ENCODE results near the gene KLHDC7A.
"Not testable (repeated sequence)": the region's sequence is repeated elsewhere in the genome, so short reads cannot be mapped to it uniquely, and the experiment has no call there.

Gene KLHDC7A

DNA sequence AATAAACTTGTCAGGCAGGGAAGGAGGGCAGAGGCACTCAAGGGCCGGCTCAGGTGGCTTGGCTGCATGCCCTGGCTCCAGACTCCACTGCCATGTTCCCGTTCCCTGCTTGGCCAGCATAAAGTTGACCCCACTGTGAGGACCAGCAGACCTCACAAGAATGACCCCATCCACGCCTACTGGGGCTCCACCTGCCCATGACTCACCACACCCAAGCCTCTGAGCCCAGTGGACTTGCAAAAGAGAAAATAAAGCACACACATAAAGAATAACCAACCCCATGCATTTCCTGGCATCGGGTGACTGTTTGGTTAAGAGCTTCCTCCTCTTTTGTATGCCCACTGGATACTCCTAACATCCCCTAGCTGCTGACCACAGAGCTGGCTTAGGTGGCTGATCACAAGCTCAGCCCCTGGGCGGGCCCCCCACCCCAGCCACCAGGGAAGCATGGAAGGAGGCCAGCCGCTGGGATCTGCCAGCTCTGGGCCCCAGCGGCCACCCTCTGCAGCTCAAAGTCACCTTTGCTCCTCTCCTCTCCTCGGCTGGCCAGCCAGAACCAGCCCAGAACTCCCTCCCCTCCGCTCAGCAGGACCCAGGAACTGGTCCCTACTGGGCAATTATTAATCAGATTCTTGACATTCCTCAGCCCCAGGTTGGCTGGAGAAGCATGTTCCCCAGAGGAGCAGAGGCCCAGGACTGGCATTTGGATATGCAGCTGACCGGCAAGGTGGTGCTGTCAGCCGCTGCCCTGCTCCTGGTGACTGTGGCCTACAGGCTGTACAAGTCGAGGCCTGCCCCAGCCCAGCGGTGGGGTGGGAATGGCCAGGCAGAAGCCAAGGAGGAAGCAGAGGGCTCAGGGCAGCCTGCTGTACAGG lies at the start of gene KLHDC7A:
TSS of gene KLHDC7A (plus strand) at position 616 of the 875 bp plus-strand sequence. CDS start at position 668, 52 bp downstream.
- no peak for DNase-seq

DNA sequence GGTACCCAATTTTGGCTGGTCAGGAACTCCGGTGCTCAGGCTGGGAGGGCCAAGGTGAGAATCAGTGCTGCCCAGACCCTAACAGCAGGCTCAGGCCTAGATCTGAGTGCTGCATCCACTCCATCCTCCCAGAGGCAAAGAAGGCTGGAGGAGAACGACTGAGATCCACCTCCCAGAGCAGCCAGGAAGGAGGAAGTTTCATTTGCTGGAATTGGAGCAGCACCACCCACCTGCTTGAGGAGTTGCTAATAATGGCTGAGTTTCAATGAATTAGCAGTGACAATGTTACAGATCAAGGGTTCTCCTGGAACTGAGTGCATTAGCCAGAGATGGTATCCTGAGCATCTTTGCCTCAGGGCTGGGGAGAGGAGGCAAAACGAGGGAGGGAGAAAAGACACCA lies 46.7 kb upstream of the KLHDC7A start:
- no peak for DNase-seq

DNA sequence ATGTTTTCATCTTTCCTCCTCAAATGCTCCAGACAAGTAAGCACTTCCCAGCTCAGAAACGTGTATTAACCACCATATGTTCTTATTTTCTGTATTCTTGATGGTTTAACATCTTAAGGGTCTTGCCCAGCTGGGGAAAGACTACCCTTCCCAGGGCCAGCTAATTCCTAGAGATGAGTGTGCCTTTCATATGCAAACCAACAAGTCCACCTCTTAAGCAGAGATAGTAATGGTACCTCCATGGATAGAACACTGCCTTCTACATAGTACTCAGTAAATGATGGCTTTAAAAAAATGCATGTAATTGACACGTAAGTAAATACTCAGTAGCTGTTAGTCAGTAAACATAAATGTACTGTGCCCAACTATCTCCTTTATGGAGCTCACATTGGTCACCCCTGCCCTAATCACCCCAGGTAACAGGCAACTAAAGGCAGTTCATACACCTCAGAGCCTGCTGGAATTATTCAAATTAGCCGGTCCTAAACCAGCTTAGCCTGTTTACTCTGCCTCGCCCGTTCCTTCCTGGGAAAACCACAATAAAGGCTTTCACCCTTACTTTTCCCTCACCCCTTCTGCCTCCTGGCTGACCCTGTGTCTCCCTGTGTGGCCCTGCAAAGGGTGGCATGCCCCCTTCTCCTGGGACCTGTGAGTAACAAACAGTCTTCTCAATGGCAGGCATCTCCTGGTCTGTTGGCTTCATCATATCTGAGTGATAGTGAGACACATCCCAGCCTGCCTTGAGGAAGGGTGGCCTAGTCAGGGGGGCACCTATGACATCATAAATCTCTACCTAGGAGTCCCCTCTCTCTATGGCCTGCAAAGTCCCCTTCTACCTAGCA lies 40.1 kb upstream of the KLHDC7A start:
- DNase-seq: no peak

DNA sequence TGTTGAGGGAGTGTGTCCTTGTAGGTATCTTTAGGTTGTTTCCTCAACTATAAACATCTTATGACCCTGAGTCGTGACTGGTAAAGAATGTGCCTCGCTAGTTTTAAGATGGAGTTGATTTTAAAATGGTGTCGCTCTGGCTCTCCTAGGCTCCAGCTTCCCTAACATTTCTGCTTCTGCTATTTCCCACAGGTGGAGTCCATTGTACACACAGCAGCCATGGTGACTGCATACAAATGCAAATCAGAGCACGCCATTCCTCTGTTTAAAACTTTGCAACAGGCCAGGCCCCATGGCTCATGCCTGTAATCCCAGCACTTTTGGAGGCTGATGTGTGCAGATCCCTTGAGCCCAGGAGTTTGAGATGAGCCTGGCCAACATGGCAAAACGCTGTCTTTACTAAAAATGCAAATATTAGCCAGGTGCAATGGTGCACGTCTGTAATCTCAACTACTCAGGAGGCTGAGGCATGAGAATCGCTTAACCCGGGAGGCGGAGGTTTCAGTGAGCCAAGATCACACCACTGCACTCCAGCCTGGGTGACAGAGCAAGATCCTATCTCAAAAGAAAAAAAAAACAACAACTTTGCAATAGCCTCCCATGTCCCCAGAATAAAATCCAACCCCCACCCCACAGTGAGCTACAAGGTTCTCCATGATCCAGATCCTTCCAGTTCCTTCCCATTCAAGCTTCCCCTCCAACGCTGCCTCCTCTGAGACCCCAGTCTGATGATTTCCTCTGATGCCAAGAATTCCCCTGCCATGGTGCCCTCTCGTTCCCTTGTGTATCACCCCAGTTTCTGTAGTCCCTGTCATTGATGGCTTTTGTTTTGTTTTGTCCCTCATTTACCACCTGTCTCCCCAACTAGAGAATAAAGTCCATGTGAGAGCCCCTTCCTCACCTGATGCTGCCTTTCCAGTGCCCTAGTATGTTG lies 36.9 kb upstream of the KLHDC7A start:
- DNase-seq: no peak

DNA sequence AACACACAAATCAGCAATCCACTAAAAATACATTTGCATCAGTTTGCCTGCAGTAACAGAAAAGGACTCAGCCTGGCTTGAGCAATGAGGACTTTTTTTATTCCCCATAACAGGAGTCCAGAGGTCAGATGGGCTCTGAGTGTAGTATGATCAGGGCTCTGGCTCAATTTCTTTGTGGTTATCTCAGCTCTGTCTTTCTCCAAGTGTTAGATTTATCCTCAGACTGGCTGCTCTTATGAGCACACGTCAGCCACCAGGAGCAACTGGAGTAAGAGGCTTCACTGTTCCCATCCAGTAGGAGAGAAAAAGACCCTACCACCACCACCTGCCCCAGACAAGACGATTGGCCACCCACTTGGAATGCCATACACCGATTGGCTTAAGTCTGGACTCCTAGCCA lies 36.2 kb upstream of the KLHDC7A start:
- DNase-seq: no peak

DNA sequence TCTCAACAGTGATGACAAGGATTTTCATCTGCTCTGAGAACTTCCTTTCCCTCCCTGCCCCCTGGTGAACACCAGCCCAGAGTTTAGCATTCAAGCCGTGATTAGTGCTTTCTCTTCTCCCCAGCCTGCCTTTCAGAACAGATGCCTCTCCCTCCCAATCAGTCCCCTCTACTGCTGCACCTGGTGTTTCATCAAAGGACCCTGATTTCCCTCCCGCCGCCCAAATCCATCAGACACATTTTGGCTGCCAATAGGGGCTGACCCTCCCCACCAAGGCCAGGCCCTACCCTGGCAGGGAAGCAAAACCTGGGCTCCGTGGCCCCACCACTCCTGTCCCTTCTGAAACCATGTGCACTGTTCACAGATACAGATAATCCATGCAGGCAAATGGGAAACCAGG lies 34.0 kb upstream of the KLHDC7A start:
- no peak for DNase-seq

DNA sequence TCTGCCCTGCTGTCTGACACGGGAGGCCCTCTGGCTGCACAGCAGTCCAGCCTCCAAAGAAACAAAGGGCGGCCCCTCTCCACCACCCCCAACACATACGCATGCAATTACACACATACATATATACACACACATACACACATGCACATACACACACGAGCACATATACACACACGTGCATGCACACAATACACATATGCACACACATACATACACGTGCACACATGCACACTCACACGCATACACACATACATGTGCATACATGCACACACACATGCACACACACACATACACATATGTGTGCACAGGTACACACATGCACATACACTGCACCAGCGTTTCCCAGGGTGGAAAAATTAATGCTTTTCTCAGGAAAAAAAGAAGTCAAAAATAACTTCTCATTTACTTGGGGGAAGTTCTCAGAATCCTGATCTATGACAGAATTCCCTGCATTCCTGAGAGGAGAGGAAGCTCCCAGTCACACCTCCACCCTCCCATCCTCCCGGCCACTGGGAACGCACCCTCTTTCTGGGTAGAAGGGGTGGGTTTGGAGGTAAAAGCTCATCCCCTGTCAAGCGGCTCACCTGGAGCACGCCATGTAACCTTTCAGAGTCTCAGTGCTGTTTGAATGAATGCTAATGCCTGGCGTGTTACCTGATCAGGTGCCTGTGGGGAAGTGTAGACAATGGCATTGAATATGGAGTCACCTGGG lies 33.1 kb upstream of the KLHDC7A start:
- no peak for DNase-seq

DNA sequence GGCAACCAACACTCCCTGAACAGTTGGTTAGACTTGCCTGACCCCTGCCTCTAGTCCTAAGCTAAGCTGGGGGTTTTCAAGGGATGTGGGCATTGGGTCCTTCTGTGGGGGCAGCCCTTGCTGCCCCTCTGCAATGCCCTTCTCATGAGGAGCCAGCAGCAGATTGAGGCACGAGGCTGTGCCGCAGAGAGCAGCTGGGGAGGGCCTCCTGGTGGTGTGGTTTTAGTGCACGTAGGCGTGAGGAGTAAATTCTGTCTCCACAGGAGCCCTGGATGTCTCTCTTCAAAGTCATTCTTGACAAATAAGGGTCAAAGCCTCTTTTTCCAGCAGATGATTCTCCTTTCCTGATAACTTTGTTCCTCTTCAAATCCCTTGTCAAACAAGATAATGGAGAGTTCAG lies 31.8 kb upstream of the KLHDC7A start:
- no peak for DNase-seq

DNA sequence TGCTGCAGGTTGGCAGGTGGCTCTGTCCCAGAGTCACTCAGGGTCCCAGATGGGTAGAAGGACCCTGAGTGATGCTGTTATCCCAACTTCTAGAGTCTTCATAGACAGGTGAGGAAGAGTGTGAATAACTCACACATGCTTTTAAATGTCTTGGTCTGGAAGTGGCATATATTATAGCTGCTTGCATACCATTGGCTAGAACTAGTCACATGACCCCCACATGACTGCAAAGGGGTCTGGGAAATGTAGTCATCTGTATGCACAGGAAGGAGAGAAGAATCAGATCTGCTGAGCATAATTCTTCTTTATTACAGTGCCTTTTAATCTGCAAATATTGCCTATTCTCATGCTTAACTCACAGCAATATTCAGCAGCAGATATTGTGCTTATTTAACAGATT lies 28.2 kb upstream of the KLHDC7A start:
- DNase-seq: no peak

DNA sequence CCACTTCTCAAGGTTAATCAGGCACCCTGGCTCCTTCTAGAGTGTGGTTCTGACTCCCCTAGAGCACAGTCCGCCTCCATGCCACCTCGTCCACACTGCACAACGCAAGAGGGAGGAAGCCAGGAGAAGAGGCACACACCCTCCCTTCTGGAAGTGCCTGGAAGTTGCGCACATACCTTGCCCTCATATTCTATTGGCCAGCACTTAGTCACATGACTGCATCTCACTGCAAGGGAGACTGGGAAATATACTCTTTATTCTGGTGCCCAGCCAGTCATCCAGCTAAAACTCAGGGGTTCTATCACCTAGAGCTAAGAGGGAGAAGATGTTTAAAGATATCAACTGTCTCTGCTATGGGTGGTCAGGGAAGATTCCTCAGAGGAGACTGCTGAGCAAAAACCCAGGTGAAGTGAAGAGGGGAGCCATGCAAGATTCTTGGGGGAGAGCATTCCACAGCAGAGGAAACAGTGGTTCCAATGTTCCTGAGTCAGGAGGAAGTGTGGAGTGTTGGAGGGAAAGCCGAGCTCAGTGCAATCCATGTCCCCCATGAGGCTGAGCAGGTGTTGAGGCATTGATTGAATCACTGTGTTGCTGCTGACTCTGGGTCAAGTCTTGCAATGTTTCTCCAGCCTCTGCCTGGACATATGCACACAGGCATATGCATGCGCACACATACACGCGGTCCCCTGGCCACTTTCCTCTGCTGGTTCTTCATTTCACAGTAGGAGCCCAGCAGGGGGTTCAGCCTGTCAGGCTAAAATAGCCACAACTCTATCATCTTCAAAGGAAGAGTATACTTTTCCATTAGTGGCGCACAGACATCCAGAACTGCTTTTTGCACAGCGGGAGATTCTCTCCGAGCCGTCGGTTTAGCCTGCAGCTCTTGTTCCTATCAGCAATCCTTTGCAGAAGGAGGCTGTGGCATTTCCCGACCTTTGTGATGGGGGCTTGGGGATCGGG lies 22.3 kb upstream of the KLHDC7A start:
- no peak for DNase-seq

DNA sequence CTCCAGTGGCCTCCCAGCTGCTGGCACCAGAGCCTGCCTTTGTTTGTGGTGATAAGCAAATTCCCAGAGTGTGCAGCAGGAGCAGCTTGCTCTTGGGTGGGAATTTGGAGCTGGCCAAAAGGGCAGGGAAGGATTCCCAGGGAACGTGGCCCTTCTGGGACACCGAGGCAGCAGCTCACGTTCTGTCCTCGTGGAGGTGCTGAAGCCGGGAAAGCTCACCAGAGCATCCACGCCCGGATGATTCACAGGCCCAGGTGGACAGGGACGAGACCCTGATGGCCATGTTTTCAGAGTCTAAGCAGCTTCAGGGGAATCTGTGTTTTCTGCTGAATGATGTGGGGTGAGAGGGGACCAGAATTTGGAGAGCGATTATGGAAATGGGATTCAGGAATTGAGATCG lies 19.1 kb upstream of the KLHDC7A start:
- DNase-seq: no peak

DNA sequence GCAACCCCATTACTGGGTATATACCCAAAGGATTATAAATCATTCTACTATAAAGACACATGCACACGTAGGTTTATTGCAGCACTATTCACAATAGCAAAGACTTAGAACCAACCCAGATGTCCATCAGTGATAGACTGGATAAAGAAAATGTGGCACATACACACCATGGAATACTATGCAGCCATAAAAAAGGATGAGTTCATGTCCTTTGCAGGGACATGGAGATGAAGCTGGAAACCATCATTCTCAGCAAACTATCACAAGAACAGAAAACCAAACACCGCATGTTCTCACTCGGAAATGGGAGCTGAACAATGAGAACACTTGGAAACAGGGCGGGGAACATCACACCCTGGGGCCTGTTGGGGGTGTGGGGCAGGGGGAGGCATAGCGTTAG lies 18.2 kb upstream of the KLHDC7A start:
- not testable (repeated sequence) for DNase-seq

DNA sequence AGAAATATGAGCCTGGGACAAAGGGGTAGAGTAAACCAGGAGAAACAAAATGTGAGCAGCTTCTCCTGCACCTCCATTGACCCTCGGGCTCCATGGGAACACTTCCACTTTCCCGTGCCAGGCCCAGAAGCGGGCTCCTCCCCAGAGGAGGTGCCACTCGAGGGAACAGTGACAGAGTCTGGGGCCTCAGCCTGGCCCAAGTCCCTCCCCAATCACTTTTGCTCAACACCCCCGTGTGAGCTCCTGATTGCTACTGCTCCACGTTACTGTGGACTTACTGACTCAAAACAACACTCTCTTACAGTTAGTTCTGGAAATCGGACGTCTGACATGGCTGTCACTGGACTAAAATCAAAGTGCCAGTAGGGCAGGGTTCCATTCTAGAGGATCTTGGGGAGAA lies 17.7 kb upstream of the KLHDC7A start:
- no peak for DNase-seq

DNA sequence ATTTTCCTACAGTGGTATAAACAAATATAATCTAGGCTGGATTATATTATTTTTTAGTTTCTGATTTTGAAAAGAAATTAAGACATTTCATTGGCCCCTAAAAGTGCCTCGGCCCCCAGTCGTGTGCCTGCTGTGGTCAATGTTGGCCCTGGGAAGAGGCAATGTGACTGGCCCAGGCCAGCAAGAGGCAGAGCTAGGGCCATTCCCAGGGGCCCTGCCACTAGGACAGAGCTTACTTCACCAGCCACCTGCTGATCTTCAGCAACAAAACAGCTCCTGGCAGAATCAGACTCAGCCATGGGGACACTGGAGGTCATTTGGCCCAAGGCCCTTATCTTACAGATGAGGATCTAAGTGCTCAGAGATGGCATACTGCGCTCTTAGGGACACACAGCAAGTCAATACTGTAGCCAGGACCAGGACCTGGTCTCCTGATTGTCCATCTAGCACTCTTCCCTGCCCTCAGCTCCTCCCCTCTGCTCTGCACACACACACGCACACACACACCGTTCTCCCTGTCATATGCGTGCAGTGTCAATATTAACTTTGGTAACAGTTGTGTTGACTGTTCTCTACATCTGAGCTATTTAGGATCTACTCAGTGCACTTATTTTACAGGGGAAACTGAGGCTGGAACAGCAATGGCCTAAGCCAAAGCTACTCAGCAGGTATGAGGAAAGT lies 16.6 kb upstream of the KLHDC7A start:
- DNase-seq: no peak

DNA sequence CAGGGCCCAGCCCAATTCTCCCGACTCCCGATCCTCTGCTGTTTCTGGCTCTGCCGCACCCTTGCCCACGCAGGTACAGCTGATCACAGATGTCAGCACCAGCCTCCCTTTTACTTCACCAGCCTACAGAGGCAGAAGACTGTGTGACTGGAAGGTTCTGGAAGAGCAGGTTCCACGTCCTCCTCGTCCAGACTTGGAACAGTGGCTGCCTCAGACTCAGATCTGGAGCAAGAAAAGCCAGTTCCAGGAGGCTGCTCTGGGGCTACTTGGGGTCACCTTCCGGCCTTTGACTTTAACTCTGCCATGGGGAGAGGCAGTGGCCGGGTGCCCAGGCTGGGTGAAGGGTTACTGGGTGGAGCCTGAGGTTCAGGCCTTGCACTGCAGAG lies 16.1 kb upstream of the KLHDC7A start:
- DNase-seq: no peak

DNA sequence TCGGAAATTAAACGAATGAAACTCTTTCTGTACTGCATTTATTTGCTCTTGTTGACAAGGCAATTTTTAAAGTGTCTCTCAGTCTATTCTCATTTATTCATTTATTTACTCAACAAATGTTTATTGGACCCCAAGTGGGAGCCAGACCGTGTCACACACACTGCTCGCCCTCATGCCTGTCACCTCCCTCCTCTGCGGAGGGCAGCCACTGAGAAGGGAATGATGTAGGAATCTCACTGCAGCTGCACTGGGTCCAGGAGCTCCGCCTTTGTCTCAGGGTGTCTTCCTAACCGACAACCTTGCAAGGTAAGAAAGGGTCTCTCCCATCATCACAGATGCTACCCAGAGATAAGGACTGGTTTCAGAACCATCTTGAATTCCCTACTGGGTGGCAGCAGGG lies 14.1 kb upstream of the KLHDC7A start:
- DNase-seq: no peak

DNA sequence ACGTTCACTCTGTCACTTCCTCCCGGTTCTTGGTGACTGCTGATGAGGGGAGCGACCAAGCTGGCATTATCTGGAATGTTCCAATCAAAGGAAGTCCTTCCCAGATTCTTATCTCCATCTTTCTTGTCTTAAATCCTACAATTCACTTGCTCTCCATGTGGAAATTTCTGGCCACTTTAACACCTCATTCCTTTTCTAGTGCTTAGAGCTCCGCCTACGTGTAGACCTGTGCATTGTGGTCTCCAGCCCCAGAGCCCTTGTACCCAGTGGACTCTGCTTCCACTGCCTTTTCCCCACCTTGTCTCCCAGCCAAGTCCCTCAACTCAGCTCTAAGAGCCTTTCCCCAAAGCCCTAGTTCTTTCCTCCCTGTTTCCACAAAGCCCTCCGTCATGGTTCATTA lies 12.2 kb upstream of the KLHDC7A start:
- no peak for DNase-seq

DNA sequence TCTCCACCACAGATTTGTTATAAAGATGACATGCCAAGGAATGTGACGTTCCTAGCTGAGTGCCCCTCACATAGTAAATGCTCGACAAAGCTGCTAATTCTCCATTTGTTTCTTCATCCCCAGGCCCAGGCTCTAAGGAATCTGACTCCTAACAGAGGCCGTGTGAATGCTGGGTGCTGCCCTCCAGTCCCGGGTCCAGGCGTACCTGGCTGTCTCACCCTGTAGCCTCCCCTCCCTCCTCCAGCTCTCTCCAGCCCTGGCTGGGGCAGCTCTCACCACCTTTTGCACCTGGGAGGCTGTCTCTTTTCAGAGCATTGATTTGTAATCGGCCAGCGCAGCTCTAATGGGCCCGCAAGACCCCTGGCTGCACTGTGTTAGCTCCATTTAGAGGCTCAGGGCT lies 11.2 kb upstream of the KLHDC7A start:
- no peak for DNase-seq

DNA sequence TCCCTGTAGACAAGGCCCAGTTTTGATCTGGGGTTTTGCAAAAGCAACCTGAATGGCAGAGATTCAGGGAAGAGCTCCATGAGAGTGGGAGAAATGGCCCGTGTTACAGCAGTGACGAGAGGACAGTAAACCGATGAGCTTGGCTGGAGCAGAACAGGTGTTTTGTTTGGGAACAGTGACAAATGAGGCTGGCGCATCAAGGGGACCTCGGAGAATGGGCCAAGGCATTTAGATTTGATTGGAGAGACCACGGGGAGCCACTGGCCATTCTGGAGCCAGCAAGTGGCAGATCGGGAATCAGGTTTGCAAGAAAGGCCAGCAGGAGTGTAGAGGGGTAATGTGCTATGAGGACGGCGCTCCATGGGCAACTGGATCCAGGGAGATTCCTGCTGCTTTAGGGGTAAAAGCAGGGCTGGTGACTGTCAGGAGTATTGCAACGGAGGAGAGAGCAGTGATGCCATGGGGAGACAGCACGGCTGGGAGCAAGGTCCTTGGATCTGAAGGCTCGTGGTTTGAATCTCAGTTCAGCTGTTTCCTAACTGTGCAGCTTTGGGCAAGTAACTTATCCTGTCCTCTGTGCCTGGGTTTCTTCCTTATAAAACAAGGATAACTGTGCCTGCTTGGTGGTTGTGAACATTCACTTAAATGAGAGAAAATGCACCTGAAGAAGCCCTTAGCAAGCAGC lies 9.9 kb upstream of the KLHDC7A start:
- DNase-seq: no peak

Measured in stimulated activated CD4-positive, alpha-beta T cell treated with anti-CD3 and anti-CD28 coated beads, Interleukin-12 subunit alpha, Interleukin-12 subunit beta, amount 100 ng/mL, for 4 hours (primary cell).